Osteoblast (primary cell): ENCODE data around the gene FAM161A. TPM values are rescaled to one million over a fixed set of nuclear protein-coding genes. Genes with fewer than 3 reads are reported as not detected.
"Not testable (repeated sequence)": the region's sequence is repeated elsewhere in the genome, so short reads cannot be mapped to it uniquely, and the experiment has no call there.

ENCODE experiments used
- DNase-seq: peaks from one replicate; pipeline ENCODE4 v3.0.0; 2011; ENCODE audit warnings: low spot score, mixed read lengths; ENCODE audit not compliant: insufficient read length; ENCODE audit errors: missing footprints
- H2AFZ ChIP-seq: 2 replicates; pipeline ENCODE4 v1.6.0; 2011; ENCODE audit warnings: mild to moderate bottlenecking, low read length
- H3K27ac ChIP-seq: 2 replicates; pipeline ENCODE4 v1.5.1; 2011; ENCODE audit warnings: mild to moderate bottlenecking, low read depth, low read length, moderate library complexity
- H3K27me3 ChIP-seq: 2 replicates; pipeline ENCODE4 v1.6.0; 2012; ENCODE audit warnings: mild to moderate bottlenecking, control low read depth, inconsistent platforms, low read length, moderate library complexity; ENCODE audit not compliant: insufficient read depth
- H3K36me3 ChIP-seq: 2 replicates; pipeline ENCODE4 v1.5.1; 2011; ENCODE audit warnings: mild to moderate bottlenecking, low read length, control low read depth, moderate library complexity; ENCODE audit not compliant: insufficient read depth
- H3K4me1 ChIP-seq: 2 replicates; pipeline ENCODE4 v1.5.1; 2011; ENCODE audit warnings: mild to moderate bottlenecking, low read length, control low read depth, moderate library complexity; ENCODE audit not compliant: insufficient read depth
- H3K4me2 ChIP-seq: 2 replicates; pipeline ENCODE4 v1.6.0; 2011; ENCODE audit warnings: mild to moderate bottlenecking, low read length; ENCODE audit not compliant: insufficient read depth
- H3K4me3 ChIP-seq: fragments of 200-600 bp; sonication (generic); 3 replicates; pipeline ENCODE4 v1.5.1; 2012; ENCODE audit warnings: mild to moderate bottlenecking, low read length, inconsistent platforms; ENCODE audit not compliant: insufficient read depth
- H3K79me2 ChIP-seq: 2 replicates; pipeline ENCODE4 v1.6.0; 2012; ENCODE audit warnings: mild to moderate bottlenecking, low read length, control low read depth, inconsistent platforms; ENCODE audit not compliant: insufficient read depth
- H3K9me3 ChIP-seq: 2 replicates; pipeline ENCODE4 v1.5.1; 2011; ENCODE audit warnings: low read depth, low read length, control low read depth
- H4K20me1 ChIP-seq: 2 replicates; pipeline ENCODE4 v1.6.0; 2012; ENCODE audit warnings: mild to moderate bottlenecking, low read length, control low read depth; ENCODE audit not compliant: insufficient read depth
- total RNA-seq: library from RNA; depleted of rRNA; stranded (reverse); fragments of >200 nt; gene quantifications from 2 replicates; pipeline ENCODE4 v1.2.3, GENCODE V29; 2012
- TF ChIP-seq, protein P1 (sequence below): IDR thresholded peaks from 2 replicates; pipeline ENCODE4 v1.5.1; 2011; ENCODE audit warnings: mild to moderate bottlenecking, low read depth, low read length, moderate library complexity; ENCODE audit errors: extremely low read depth

FAM161A gene
- total RNA-seq, 1 donor: 3.3 TPM

DNA sequence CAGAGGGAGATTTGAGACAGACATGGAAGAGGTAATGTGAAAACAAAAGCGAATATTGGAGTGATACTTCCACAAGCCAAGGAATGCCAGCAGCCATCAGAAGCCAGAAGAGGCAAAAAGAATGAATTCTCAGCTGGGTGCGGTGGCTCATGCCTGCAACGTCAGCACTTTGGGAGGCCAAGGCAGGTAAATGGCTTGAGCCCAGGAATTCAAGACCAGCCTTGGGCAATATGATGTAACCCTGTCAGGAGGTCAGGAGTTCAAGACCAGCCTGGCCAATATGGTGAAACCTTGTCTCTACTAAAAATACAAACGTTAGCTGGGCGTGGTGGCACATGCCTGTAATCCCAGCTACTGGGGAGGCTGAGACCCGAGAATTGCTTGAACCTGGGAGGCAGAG lies 54.8 kb downstream of the FAM161A start:
- H2AFZ ChIP-seq: no peak overlapping the region
- H3K36me3 ChIP-seq: no peaks in the 10 kb centered on the region
- TF ChIP-seq, protein P1, sequence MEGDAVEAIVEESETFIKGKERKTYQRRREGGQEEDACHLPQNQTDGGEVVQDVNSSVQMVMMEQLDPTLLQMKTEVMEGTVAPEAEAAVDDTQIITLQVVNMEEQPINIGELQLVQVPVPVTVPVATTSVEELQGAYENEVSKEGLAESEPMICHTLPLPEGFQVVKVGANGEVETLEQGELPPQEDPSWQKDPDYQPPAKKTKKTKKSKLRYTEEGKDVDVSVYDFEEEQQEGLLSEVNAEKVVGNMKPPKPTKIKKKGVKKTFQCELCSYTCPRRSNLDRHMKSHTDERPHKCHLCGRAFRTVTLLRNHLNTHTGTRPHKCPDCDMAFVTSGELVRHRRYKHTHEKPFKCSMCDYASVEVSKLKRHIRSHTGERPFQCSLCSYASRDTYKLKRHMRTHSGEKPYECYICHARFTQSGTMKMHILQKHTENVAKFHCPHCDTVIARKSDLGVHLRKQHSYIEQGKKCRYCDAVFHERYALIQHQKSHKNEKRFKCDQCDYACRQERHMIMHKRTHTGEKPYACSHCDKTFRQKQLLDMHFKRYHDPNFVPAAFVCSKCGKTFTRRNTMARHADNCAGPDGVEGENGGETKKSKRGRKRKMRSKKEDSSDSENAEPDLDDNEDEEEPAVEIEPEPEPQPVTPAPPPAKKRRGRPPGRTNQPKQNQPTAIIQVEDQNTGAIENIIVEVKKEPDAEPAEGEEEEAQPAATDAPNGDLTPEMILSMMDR: no peak
- no peak for DNase-seq
- H3K4me1 ChIP-seq: no peaks in the 10 kb centered on the region
- no peak overlapping the region for H3K4me3 ChIP-seq
- H3K79me2 ChIP-seq: no peaks in the 10 kb centered on the region
- peaks cover 9% of the 10 kb centered on the region for H3K27me3 ChIP-seq
- H3K27ac ChIP-seq: no peak overlapping the region
- no peaks in the 10 kb centered on the region for H4K20me1 ChIP-seq
- no peak overlapping the region for H3K4me2 ChIP-seq
- H3K9me3 ChIP-seq: no peaks in the 10 kb centered on the region

DNA sequence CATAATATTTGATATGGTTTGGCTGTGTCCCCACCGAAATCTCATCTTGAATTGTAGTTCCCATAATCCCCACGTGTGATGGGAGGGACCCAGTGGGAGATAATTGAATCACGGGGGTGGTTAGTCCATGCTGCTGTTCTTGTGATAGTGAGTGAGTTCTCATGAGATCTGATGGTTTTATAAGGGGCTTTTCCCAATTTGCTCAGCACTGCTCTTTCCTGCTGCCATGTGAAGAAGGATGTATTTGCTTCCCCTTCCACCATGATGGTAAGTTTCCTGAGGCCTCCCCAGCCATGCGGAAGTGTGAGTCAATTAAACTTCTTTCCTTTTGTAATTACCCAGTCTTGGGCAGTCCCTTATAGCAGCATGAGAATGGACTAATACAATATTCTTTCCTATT lies 56.4 kb downstream of the FAM161A start:
- H3K27me3 ChIP-seq, H3K36me3 ChIP-seq, H3K9me3 ChIP-seq, H3K27ac ChIP-seq, H3K4me2 ChIP-seq, H2AFZ ChIP-seq, H3K4me3 ChIP-seq, H4K20me1 ChIP-seq, H3K4me1 ChIP-seq, DNase-seq, H3K79me2 ChIP-seq: not testable (repeated sequence)

DNA sequence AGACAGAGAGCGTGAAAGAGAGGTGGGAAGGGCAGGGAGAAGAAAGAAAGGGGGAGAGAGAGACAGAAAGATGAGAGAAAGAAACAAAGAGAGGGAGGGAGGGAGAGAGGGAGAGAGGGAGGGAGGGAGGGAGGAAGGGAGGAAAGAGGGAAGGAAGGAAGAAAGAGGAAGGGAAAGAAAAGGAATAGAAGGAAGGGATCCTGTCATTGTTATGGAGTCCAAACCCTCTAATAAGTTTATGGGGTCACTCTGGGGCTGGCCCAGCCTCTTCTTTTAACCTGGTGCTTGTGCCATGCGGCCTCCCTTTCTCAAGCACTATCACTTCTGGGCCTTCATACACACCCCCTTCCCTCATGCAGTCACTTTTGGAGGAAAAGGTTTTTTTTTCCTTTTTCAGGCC lies 58.5 kb downstream of the FAM161A start:
- no peaks in the 10 kb centered on the region for H3K9me3 ChIP-seq
- no peak for DNase-seq
- no peaks in the 10 kb centered on the region for H4K20me1 ChIP-seq
- no peak overlapping the region for H3K4me2 ChIP-seq
- H2AFZ ChIP-seq: no peak overlapping the region
- H3K36me3 ChIP-seq: no peaks in the 10 kb centered on the region
- H3K4me3 ChIP-seq: no peak overlapping the region
- no peaks in the 10 kb centered on the region for H3K79me2 ChIP-seq
- TF ChIP-seq, protein P1: no peak
- peaks cover 3% of the 10 kb centered on the region for H3K4me1 ChIP-seq
- peaks cover 6% of the 10 kb centered on the region for H3K27me3 ChIP-seq
- H3K27ac ChIP-seq: no peak overlapping the region

DNA sequence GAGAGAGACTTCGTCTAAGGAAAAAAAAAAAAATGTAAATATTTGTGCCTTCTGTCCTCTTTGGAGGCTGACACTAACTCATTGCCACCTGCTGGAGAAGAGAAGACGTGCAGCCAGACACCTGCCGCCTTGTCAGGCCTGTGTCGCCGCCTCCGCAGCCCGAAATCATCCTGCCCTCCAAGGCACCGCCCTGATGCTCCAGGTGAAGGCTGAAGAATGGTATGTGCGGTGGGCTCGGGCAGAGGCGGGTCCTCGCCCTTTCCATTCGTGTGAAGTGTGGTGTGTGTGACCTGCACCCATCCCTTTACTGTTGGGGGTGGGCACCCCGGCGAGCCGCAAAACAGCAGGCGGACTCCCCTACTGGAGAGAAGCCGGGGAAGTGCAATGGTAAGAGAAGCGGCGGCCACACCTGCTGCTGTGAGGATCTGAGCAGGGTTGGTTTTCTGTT lies 60.4 kb downstream of the FAM161A start:
- TF ChIP-seq, protein P1: peak; percentile 58
- peak overlapping the region; percentile 55 for H3K4me3 ChIP-seq
- H3K27ac ChIP-seq: no peak overlapping the region
- peaks cover 3% of the 10 kb centered on the region for H3K4me1 ChIP-seq
- H3K4me2 ChIP-seq: peak overlapping the region; percentile 68
- no peaks in the 10 kb centered on the region for H3K79me2 ChIP-seq
- peaks cover 9% of the 10 kb centered on the region for H3K27me3 ChIP-seq
- no peaks in the 10 kb centered on the region for H3K36me3 ChIP-seq
- H3K9me3 ChIP-seq: no peaks in the 10 kb centered on the region
- peak; percentile 90 for DNase-seq
- H4K20me1 ChIP-seq: no peaks in the 10 kb centered on the region
- peak overlapping the region; percentile 48 for H2AFZ ChIP-seq
